Endothelial cell (in vitro differentiated cells): ENCODE data around the gene DACH1. TPM values are rescaled to one million over a fixed set of nuclear protein-coding genes. Genes with fewer than 3 reads are reported as not detected.

ENCODE experiments used
- DNase-seq: peaks from one replicate; pipeline ENCODE4 v3.0.0; 2021; ENCODE audit warnings: low spot score
- H3K27ac Mint-ChIP-seq: one replicate; pipeline ENCODE4 v1.8.0; 2021; ENCODE audit warnings: mixed read lengths, inconsistent platforms; ENCODE audit not compliant: unreplicated experiment
- H3K27me3 Mint-ChIP-seq: one replicate; pipeline ENCODE4 v1.8.0; 2021; ENCODE audit warnings: mild to moderate bottlenecking, moderate library complexity, mixed read lengths, inconsistent platforms; ENCODE audit not compliant: unreplicated experiment
- H3K36me3 Mint-ChIP-seq: one replicate; pipeline ENCODE4 v1.8.0; 2021; ENCODE audit warnings: mild to moderate bottlenecking, low read depth, mixed read lengths, inconsistent platforms; ENCODE audit not compliant: unreplicated experiment
- H3K4me1 Mint-ChIP-seq: one replicate; pipeline ENCODE4 v1.8.0; 2021; ENCODE audit warnings: mild to moderate bottlenecking, mixed read lengths, inconsistent platforms; ENCODE audit not compliant: unreplicated experiment
- H3K4me3 Mint-ChIP-seq: one replicate; pipeline ENCODE4 v1.8.0; 2021; ENCODE audit warnings: mild to moderate bottlenecking, mixed read lengths, inconsistent platforms; ENCODE audit not compliant: unreplicated experiment
- H3K9me3 Mint-ChIP-seq: one replicate; pipeline ENCODE4 v1.8.0; 2021; ENCODE audit warnings: mixed read lengths, inconsistent platforms; ENCODE audit not compliant: unreplicated experiment
- CTCF ChIP-seq: fragments of 200-600 bp; sonication (generic); IDR thresholded peaks from one replicate; pipeline ENCODE4 v1.5.0; 2021; ENCODE audit warnings: antibody characterized with exemption; ENCODE audit not compliant: unreplicated experiment
- total RNA-seq: library from RNA; stranded (reverse); fragmentation: NEBNext Ultra II Directional; extraction: Animal tissue kit (Norgen Biotek cat#: 25700); gene quantifications from one replicate; pipeline ENCODE4 v1.2.1, GENCODE V29; 2021; ENCODE audit not compliant: unreplicated experiment

The DACH1 gene
- total RNA-seq, 1 donor from 2014 or later, result 36.4 TPM

GRCh38 chr13:71394176-71394575 is 472.8 kb downstream of the DACH1 start:
- DNase-seq, result no peak
- H3K9me3 Mint-ChIP-seq, result no peaks in the 10 kb centered on the region
- H3K36me3 Mint-ChIP-seq, result no peaks in the 10 kb centered on the region
- H3K27ac Mint-ChIP-seq, result no peak overlapping the region
- no peak overlapping the region for H3K4me3 Mint-ChIP-seq
- no peaks in the 10 kb centered on the region for H3K4me1 Mint-ChIP-seq
- TF ChIP-seq CTCF, result no peak
- no peaks in the 10 kb centered on the region for H3K27me3 Mint-ChIP-seq
